Panc1 (cell line): ENCODE results near the gene FAP. TPM values are rescaled to one million over a fixed set of nuclear protein-coding genes. Genes with fewer than 3 reads are reported as not detected.

Source experiments
- ATAC-seq: fragments of 200-7000 bp; cut with Tn5 transposase; 2 replicates; pipeline ENCODE4 v1.9.1; 2020; ENCODE audit warnings: mild to moderate bottlenecking, moderate library complexity
- BruUV-seq: library from RNA; stranded (reverse); fragments of 400-500 nt; replicated peaks from 2 replicates; lab custom pipeline; 2021; lab: Mats Ljungman, UMichigan
- CTCF ChIA-PET: fragments of 300-600 bp; sonication (Branson Sonifier 250); formaldehyde crosslinking; loops from one replicate; lab custom pipeline; 2022; ENCODE audit warnings: antibody characterized with exemption; lab: Charles Lee
- POLR2A ChIA-PET: fragments of 300-600 bp; sonication (Branson Sonifier 250); formaldehyde crosslinking; loops from one replicate; lab custom pipeline; 2022; ENCODE audit warnings: antibody characterized with exemption; lab: Charles Lee
- DNase-seq: peaks from one replicate; pipeline ENCODE4 v3.0.0-alpha.2; 2010; ENCODE audit warnings: low read depth, low spot score
- H3K27ac ChIP-seq: 2 replicates; pipeline ENCODE4 v1.5.1; 2011; ENCODE audit warnings: mild to moderate bottlenecking, low read length, inconsistent platforms
- H3K27me3 ChIP-seq: fragments of 200-500 bp; sonication (Bioruptor generic); 2 replicates; pipeline ENCODE4 v1.6.0; 2014; ENCODE audit warnings: low read length, inconsistent platforms; ENCODE audit not compliant: control insufficient read depth, insufficient read depth
- H3K36me3 ChIP-seq: fragments of 200-500 bp; sonication (Bioruptor generic); 2 replicates; pipeline ENCODE4 v1.5.1; 2014; ENCODE audit warnings: inconsistent platforms, mild to moderate bottlenecking, low read length, moderate library complexity; ENCODE audit not compliant: control insufficient read depth, insufficient read depth
- H3K4me1 ChIP-seq: 2 replicates; pipeline ENCODE4 v1.5.1; 2011; ENCODE audit warnings: inconsistent platforms, mild to moderate bottlenecking, low read length, moderate library complexity; ENCODE audit not compliant: control insufficient read depth, insufficient read depth
- H3K4me3 ChIP-seq, 2 experiments: 2 replicates each; pipeline ENCODE4 v1.5.1; 2011 to 2012; ENCODE audit warnings: low read depth in 2 of 2, low read length in 2 of 2, mild to moderate bottlenecking in 2 of 2, inconsistent platforms in 1 of 2, moderate library complexity in 1 of 2
- H3K9me3 ChIP-seq: fragments of 200-500 bp; sonication (Bioruptor generic); 2 replicates; pipeline ENCODE4 v1.5.1; 2014; ENCODE audit warnings: low read depth, mild to moderate bottlenecking, inconsistent platforms, low read length, moderate library complexity; ENCODE audit not compliant: control insufficient read depth, insufficient read depth
- POLR2AphosphoS5 ChIP-seq: IDR thresholded peaks from 2 replicates; pipeline ENCODE4 v1.6.1; 2012; ENCODE audit warnings: mild to moderate bottlenecking, low read depth, low read length, moderate library complexity
- REST ChIP-seq, 2 experiments: IDR thresholded peaks; 2 replicates each; pipeline ENCODE4 v1.6.1; 2011 to 2012; ENCODE audit warnings: low read depth in 2 of 2, control low read depth in 1 of 2, low read length in 1 of 2, mild to moderate bottlenecking in 1 of 2, moderate library complexity in 1 of 2; ENCODE audit not compliant: insufficient read depth in 1 of 2
- SIN3A ChIP-seq: IDR thresholded peaks from 2 replicates; pipeline ENCODE4 v1.6.1; 2012; ENCODE audit warnings: low read depth, mild to moderate bottlenecking, low read length, moderate library complexity, borderline replicate concordance; ENCODE audit not compliant: insufficient read depth
- TCF7L2 ChIP-seq: IDR thresholded peaks from 2 replicates; pipeline ENCODE4 v1.6.1; 2011; ENCODE audit warnings: mild to moderate bottlenecking, low read depth, low read length, inconsistent platforms
- in situ Hi-C: cut with HindIII; loops from 2 replicates; pipeline ENCODE4 v1.10.0; 2016; ENCODE audit warnings: low sequenced_read_pairs, low pct_unique_long_range_greater_than_20kb
- intact Hi-C: fragments of 100-400 bp; cut with micrococcal nuclease; formaldehyde crosslinking; loops from one replicate; pipeline ENCODE4 v1.10.0; 2022; ENCODE audit not compliant: unreplicated experiment
- total RNA-seq: library from RNA; stranded (reverse); gene quantifications from one replicate; pipeline ENCODE4 v1.2.1, GENCODE V29; 2021; ENCODE audit not compliant: unreplicated experiment
- TF ChIP-seq, protein P1 (sequence below): fragments of 450-650 bp; IDR thresholded peaks from 2 replicates; pipeline ENCODE4 v1.5.1; 2017; ENCODE audit warnings: mild to moderate bottlenecking

The FAP gene
- total RNA-seq, 1 experiment from 2014 or later = not detected

- ATAC-seq (no peak), DNase-seq (no peak)
- no peaks in the 10 kb centered on the region for H3K9me3 ChIP-seq
- CTCF ChIA-PET = no interaction called here
- no peak overlapping the region; a peak in 1 of 4 replicates for H3K4me3 ChIP-seq
- H3K36me3 ChIP-seq = no peaks in the 10 kb centered on the region
- POLR2A ChIA-PET = no interaction called here
- intact Hi-C loops (no loop called here), in situ Hi-C loops (no loop called here)
- no peaks in the 10 kb centered on the region for H3K4me1 ChIP-seq
- BruUV-seq = no TSS peak
- no peak for TF ChIP-seq REST (IDR thresholded peaks at IDR 0.05; ENCODE audit: insufficient read depth in 1 of 2, low read depth in 2 of 2, low read length in 1 of 2)
- H3K27ac ChIP-seq = no peak overlapping the region
- no peaks in the 10 kb centered on the region for H3K27me3 ChIP-seq
Measured at GRCh38 chr2:162243715-162244114, 470 bp upstream of the FAP start.

- Histone ChIP-seq H3K4me3 (peak overlapping the region in 1 of 2 experiments; percentile 30; a peak in 1 of 4 replicates), H3K27ac (no peak overlapping the region), H3K36me3 (no peaks in the 10 kb centered on the region), H3K4me1 (no peaks in the 10 kb centered on the region), H3K9me3 (no peaks in the 10 kb centered on the region), H3K27me3 (no peaks in the 10 kb centered on the region)
- DNase-seq (no peak), ATAC-seq (no peak)
- no peak for TF ChIP-seq SIN3A
- no peak for TF ChIP-seq REST (IDR thresholded peaks at IDR 0.05; ENCODE audit: insufficient read depth in 1 of 2, low read depth in 2 of 2, low read length in 1 of 2)
- TF ChIP-seq, protein P1, sequence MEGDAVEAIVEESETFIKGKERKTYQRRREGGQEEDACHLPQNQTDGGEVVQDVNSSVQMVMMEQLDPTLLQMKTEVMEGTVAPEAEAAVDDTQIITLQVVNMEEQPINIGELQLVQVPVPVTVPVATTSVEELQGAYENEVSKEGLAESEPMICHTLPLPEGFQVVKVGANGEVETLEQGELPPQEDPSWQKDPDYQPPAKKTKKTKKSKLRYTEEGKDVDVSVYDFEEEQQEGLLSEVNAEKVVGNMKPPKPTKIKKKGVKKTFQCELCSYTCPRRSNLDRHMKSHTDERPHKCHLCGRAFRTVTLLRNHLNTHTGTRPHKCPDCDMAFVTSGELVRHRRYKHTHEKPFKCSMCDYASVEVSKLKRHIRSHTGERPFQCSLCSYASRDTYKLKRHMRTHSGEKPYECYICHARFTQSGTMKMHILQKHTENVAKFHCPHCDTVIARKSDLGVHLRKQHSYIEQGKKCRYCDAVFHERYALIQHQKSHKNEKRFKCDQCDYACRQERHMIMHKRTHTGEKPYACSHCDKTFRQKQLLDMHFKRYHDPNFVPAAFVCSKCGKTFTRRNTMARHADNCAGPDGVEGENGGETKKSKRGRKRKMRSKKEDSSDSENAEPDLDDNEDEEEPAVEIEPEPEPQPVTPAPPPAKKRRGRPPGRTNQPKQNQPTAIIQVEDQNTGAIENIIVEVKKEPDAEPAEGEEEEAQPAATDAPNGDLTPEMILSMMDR = no peak
- no peak for TF ChIP-seq TCF7L2
- no peak for TF ChIP-seq POLR2AphosphoS5
- no TSS peak for BruUV-seq
- intact Hi-C loops (no loop called here), in situ Hi-C loops (no loop called here)
- POLR2A ChIA-PET = no interaction called here
- CTCF ChIA-PET = no interaction called here
Measured at GRCh38 chr2:162242586-162243280, 512 bp downstream of the FAP start.
